Osteoblast (primary cell): ENCODE data around the gene SLC2A5. TPM values are rescaled to one million over a fixed set of nuclear protein-coding genes. Genes with fewer than 3 reads are reported as not detected.
A peak's percentile ranks its signal among the peaks of the same experiment; 100 is the strongest.

Source experiments
- DNase-seq: peaks from one replicate; pipeline ENCODE4 v3.0.0; 2011; ENCODE audit warnings: low spot score, mixed read lengths; ENCODE audit not compliant: insufficient read length; ENCODE audit errors: missing footprints
- H2AFZ ChIP-seq: 2 replicates; pipeline ENCODE4 v1.6.0; 2011; ENCODE audit warnings: mild to moderate bottlenecking, low read length
- H3K27ac ChIP-seq: 2 replicates; pipeline ENCODE4 v1.5.1; 2011; ENCODE audit warnings: mild to moderate bottlenecking, low read depth, low read length, moderate library complexity
- H3K27me3 ChIP-seq: 2 replicates; pipeline ENCODE4 v1.6.0; 2012; ENCODE audit warnings: mild to moderate bottlenecking, control low read depth, inconsistent platforms, low read length, moderate library complexity; ENCODE audit not compliant: insufficient read depth
- H3K36me3 ChIP-seq: 2 replicates; pipeline ENCODE4 v1.5.1; 2011; ENCODE audit warnings: mild to moderate bottlenecking, low read length, control low read depth, moderate library complexity; ENCODE audit not compliant: insufficient read depth
- H3K4me1 ChIP-seq: 2 replicates; pipeline ENCODE4 v1.5.1; 2011; ENCODE audit warnings: mild to moderate bottlenecking, low read length, control low read depth, moderate library complexity; ENCODE audit not compliant: insufficient read depth
- H3K4me2 ChIP-seq: 2 replicates; pipeline ENCODE4 v1.6.0; 2011; ENCODE audit warnings: mild to moderate bottlenecking, low read length; ENCODE audit not compliant: insufficient read depth
- H3K4me3 ChIP-seq: fragments of 200-600 bp; sonication (generic); 3 replicates; pipeline ENCODE4 v1.5.1; 2012; ENCODE audit warnings: mild to moderate bottlenecking, low read length, inconsistent platforms; ENCODE audit not compliant: insufficient read depth
- H3K79me2 ChIP-seq: 2 replicates; pipeline ENCODE4 v1.6.0; 2012; ENCODE audit warnings: mild to moderate bottlenecking, low read length, control low read depth, inconsistent platforms; ENCODE audit not compliant: insufficient read depth
- H3K9me3 ChIP-seq: 2 replicates; pipeline ENCODE4 v1.5.1; 2011; ENCODE audit warnings: low read depth, low read length, control low read depth
- H4K20me1 ChIP-seq: 2 replicates; pipeline ENCODE4 v1.6.0; 2012; ENCODE audit warnings: mild to moderate bottlenecking, low read length, control low read depth; ENCODE audit not compliant: insufficient read depth
- total RNA-seq: library from RNA; depleted of rRNA; stranded (reverse); fragments of >200 nt; gene quantifications from 2 replicates; pipeline ENCODE4 v1.2.3, GENCODE V29; 2012
- TF ChIP-seq, protein P1 (sequence below): IDR thresholded peaks from 2 replicates; pipeline ENCODE4 v1.5.1; 2011; ENCODE audit warnings: mild to moderate bottlenecking, low read depth, low read length, moderate library complexity; ENCODE audit errors: extremely low read depth

The SLC2A5 gene
- total RNA-seq, 1 donor, result 22.4 TPM

- no peak overlapping the region for H2AFZ ChIP-seq
These were observed 3.7 kb upstream of the SLC2A5 start for GRCh38 chr1:9073143-9073542.

DNA sequence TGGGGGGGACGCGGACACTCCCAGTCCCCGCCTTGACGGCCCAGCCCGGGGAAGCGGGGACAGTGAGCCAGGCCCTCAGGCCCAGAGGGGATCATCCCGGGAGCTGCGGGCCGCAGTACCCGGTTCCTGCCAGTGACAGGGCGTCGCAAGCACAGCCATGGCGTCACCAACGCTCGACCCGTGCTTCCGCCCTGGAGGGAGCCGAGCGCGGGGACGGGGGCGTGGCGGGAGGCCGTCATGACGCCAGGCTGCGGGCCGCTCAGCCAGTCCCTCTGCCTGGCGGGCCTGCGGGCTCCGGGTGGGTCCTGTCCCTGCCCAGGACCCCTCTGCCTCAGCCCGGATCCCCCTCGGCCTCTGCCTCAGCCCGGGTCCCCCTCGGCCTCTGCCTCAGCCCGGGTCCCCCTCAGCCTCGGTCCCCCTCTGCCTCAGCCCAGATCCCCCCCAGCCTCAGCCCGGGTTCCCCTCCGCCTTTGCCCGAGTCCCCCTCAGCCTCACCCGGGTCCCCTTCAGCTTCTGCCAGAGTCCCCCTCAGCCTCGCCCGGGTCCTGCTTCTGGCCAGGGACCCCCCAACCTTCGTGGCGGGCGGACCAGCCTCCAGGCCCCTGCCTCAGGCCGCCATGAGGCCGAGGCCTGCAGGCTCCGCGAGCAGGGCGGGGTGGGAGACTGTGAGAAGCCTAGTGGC lies 2.3 kb upstream of the SLC2A5 start:
- no peak overlapping the region for H3K4me3 ChIP-seq
- no peaks in the 10 kb centered on the region for H3K9me3 ChIP-seq
- no peak for DNase-seq
- no peaks in the 10 kb centered on the region for H3K79me2 ChIP-seq
- no peaks in the 10 kb centered on the region for H3K36me3 ChIP-seq
- H2AFZ ChIP-seq, result no peak overlapping the region
- TF ChIP-seq, protein P1, sequence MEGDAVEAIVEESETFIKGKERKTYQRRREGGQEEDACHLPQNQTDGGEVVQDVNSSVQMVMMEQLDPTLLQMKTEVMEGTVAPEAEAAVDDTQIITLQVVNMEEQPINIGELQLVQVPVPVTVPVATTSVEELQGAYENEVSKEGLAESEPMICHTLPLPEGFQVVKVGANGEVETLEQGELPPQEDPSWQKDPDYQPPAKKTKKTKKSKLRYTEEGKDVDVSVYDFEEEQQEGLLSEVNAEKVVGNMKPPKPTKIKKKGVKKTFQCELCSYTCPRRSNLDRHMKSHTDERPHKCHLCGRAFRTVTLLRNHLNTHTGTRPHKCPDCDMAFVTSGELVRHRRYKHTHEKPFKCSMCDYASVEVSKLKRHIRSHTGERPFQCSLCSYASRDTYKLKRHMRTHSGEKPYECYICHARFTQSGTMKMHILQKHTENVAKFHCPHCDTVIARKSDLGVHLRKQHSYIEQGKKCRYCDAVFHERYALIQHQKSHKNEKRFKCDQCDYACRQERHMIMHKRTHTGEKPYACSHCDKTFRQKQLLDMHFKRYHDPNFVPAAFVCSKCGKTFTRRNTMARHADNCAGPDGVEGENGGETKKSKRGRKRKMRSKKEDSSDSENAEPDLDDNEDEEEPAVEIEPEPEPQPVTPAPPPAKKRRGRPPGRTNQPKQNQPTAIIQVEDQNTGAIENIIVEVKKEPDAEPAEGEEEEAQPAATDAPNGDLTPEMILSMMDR, result no peak
- H3K27me3 ChIP-seq, result no peaks in the 10 kb centered on the region
- no peak overlapping the region for H3K27ac ChIP-seq
- no peak overlapping the region for H3K4me2 ChIP-seq
- H3K4me1 ChIP-seq, result peaks cover 21% of the 10 kb centered on the region
- H4K20me1 ChIP-seq, result no peaks in the 10 kb centered on the region

More at GRCh38 chr1:9073143-9073542, 3.7 kb upstream of the SLC2A5 start:
- TF ChIP-seq, protein P1, result no peak
- no peaks in the 10 kb centered on the region for H4K20me1 ChIP-seq
- H3K36me3 ChIP-seq, result no peaks in the 10 kb centered on the region
- H3K9me3 ChIP-seq, result no peaks in the 10 kb centered on the region
- peaks cover 16% of the 10 kb centered on the region for H3K4me1 ChIP-seq
- no peaks in the 10 kb centered on the region for H3K27me3 ChIP-seq
- no peak overlapping the region for H3K27ac ChIP-seq
- H3K4me3 ChIP-seq, result no peak overlapping the region
- H3K79me2 ChIP-seq, result no peaks in the 10 kb centered on the region
- no peak for DNase-seq
- H3K4me2 ChIP-seq, result no peak overlapping the region

GRCh38 chr1:9070486-9070885 lies 1.1 kb upstream of the SLC2A5 start:
- no peak overlapping the region for H3K4me2 ChIP-seq
- TF ChIP-seq, protein P1, result no peak
- H3K79me2 ChIP-seq, result no peaks in the 10 kb centered on the region
- H3K9me3 ChIP-seq, result no peaks in the 10 kb centered on the region
- H3K4me1 ChIP-seq, result peaks cover 26% of the 10 kb centered on the region
- no peaks in the 10 kb centered on the region for H4K20me1 ChIP-seq
- no peak overlapping the region for H3K4me3 ChIP-seq
- H2AFZ ChIP-seq, result no peak overlapping the region
- DNase-seq, result no peak
- no peaks in the 10 kb centered on the region for H3K36me3 ChIP-seq
- no peaks in the 10 kb centered on the region for H3K27me3 ChIP-seq
- no peak overlapping the region for H3K27ac ChIP-seq

GRCh38 chr1:9068981-9069325 lies 482 bp downstream of the SLC2A5 start:
- Histone ChIP-seq H3K4me3 (no peak overlapping the region), H2AFZ (peak overlapping the region; percentile 30)

More at GRCh38 chr1:9068981-9069325, 482 bp downstream of the SLC2A5 start:
- H4K20me1 ChIP-seq, result no peaks in the 10 kb centered on the region
- TF ChIP-seq, protein P1, result no peak
- H3K36me3 ChIP-seq, result no peaks in the 10 kb centered on the region
- no peaks in the 10 kb centered on the region for H3K9me3 ChIP-seq
- no peaks in the 10 kb centered on the region for H3K27me3 ChIP-seq
- H3K4me2 ChIP-seq, result peak overlapping the region; percentile 12
- H3K27ac ChIP-seq, result peak overlapping the region; percentile 2
- DNase-seq, result peak; percentile 84
- H3K79me2 ChIP-seq, result no peaks in the 10 kb centered on the region
- H3K4me1 ChIP-seq, result peaks cover 41% of the 10 kb centered on the region
